Erythroblast (primary cell): Measurements from ENCODE around the gene OPRL1.

Experiments used
- GATA1 ChIP-seq: IDR thresholded peaks from 2 replicates; pipeline ENCODE4 v1.6.1; 2011; ENCODE audit warnings: low read depth, mild to moderate bottlenecking, control low read depth, low read length, moderate library complexity
- POLR2A ChIP-seq: IDR thresholded peaks from 2 replicates; pipeline ENCODE4 v1.6.1; 2011; ENCODE audit warnings: mild to moderate bottlenecking, low read length

GRCh38 chr20:64036346-64037198 lies 43.3 kb upstream of the OPRL1 start:
- TF ChIP-seq POLR2A: no peak
- no peak for TF ChIP-seq GATA1
